ENCODE results near the gene TAF4. TPM values are rescaled to one million over a fixed set of nuclear protein-coding genes. Genes with fewer than 3 reads are reported as not detected.

Gene TAF4
- total RNA-seq, 2 donors from 2014 or later = 25.5 to 39.9 TPM

- 64 to 96% methylated on average over 3 to 44 of the region's 49 CpGs for WGBS, 2 experiments (ENCODE audit: insufficient coverage in 1 of 2, insufficient read length in 1 of 2)
- peak; percentile 88 for DNase-seq
- Mint-ChIP-seq H3K36me3 (ENCODE audit: low read depth) (peaks cover 3% of the 10 kb centered on the region), H3K27ac (no peak overlapping the region), H3K4me1 (no peaks in the 10 kb centered on the region), H3K4me3 (no peak overlapping the region), H3K9me3 (no peaks in the 10 kb centered on the region), H3K27me3 (ENCODE audit: insufficient read depth) (no peaks in the 10 kb centered on the region)
- TF ChIP-seq CTCF (conservative IDR thresholded peaks at IDR 0.05) = peak; percentile 27
- Histone ChIP-seq H3K4me3 (ENCODE audit: low read length) (no peak overlapping the region), H3K27me3 (ENCODE audit: control insufficient read depth, insufficient read depth, low read length, poor library complexity, severe bottlenecking) (no peaks in the 10 kb centered on the region), H3K36me3 (ENCODE audit: control insufficient read depth, insufficient read depth, low read length) (no peaks in the 10 kb centered on the region), H3K4me1 (ENCODE audit: control insufficient read depth, insufficient read depth, low read length) (no peaks in the 10 kb centered on the region), H3K9me3 (ENCODE audit: control insufficient read depth, low read length) (no peaks in the 10 kb centered on the region), H3K27ac (ENCODE audit: low read depth, low read length) (no peak overlapping the region), H3K9ac (ENCODE audit: extremely low read depth, low read length, poor library complexity, severe bottlenecking) (no peak overlapping the region)
These were observed 99.8 kb downstream of the TAF4 start for GRCh38 chr20:61965606-61966491.

- no peaks in the 10 kb centered on the region for H3K27me3 Mint-ChIP-seq (ENCODE audit: insufficient read depth)
- H3K4me3 ChIP-seq (ENCODE audit: low read length) = no peak overlapping the region
- WGBS, 2 experiments (ENCODE audit: insufficient coverage in 1 of 2, insufficient read length in 1 of 2) = 87 to 88% methylated on average over 20 to 41 of the region's 41 CpGs
- no peak overlapping the region for H3K9ac ChIP-seq (ENCODE audit: extremely low read depth, low read length, poor library complexity, severe bottlenecking)
- no peaks in the 10 kb centered on the region for H3K36me3 ChIP-seq (ENCODE audit: control insufficient read depth, insufficient read depth, low read length)
- H3K9me3 Mint-ChIP-seq = no peaks in the 10 kb centered on the region
- H3K4me1 ChIP-seq (ENCODE audit: control insufficient read depth, insufficient read depth, low read length) = no peaks in the 10 kb centered on the region
- no peaks in the 10 kb centered on the region for H3K9me3 ChIP-seq (ENCODE audit: control insufficient read depth, low read length)
- DNase-seq = no peak
- H3K4me1 Mint-ChIP-seq = no peaks in the 10 kb centered on the region
- TF ChIP-seq CTCF (conservative IDR thresholded peaks at IDR 0.05) = no peak
- no peak overlapping the region for H3K27ac Mint-ChIP-seq
- H3K4me3 Mint-ChIP-seq = no peak overlapping the region
- peaks cover 3% of the 10 kb centered on the region for H3K36me3 Mint-ChIP-seq (ENCODE audit: low read depth)
- H3K27ac ChIP-seq (ENCODE audit: low read depth, low read length) = no peak overlapping the region
- H3K27me3 ChIP-seq (ENCODE audit: control insufficient read depth, insufficient read depth, low read length, poor library complexity, severe bottlenecking) = no peaks in the 10 kb centered on the region
These were observed 100.7 kb downstream of the TAF4 start for GRCh38 chr20:61964675-61965605.

GRCh38 chr20:61963885-61964674 is 101.6 kb downstream of the TAF4 start:
- Histone ChIP-seq H3K36me3 (ENCODE audit: control insufficient read depth, insufficient read depth, low read length) (no peaks in the 10 kb centered on the region), H3K9ac (ENCODE audit: extremely low read depth, low read length, poor library complexity, severe bottlenecking) (no peak overlapping the region), H3K27me3 (ENCODE audit: control insufficient read depth, insufficient read depth, low read length, poor library complexity, severe bottlenecking) (no peaks in the 10 kb centered on the region), H3K27ac (ENCODE audit: low read depth, low read length) (no peak overlapping the region), H3K9me3 (ENCODE audit: control insufficient read depth, low read length) (no peaks in the 10 kb centered on the region), H3K4me1 (ENCODE audit: control insufficient read depth, insufficient read depth, low read length) (no peaks in the 10 kb centered on the region), H3K4me3 (ENCODE audit: low read length) (no peak overlapping the region)
- Mint-ChIP-seq H3K27ac (no peak overlapping the region), H3K4me1 (no peaks in the 10 kb centered on the region), H3K36me3 (ENCODE audit: low read depth) (peaks cover 3% of the 10 kb centered on the region), H3K4me3 (no peak overlapping the region), H3K27me3 (ENCODE audit: insufficient read depth) (no peaks in the 10 kb centered on the region), H3K9me3 (no peaks in the 10 kb centered on the region)
- 75 to 96% methylated on average over 4 to 8 of the region's 8 CpGs for WGBS, 2 experiments (ENCODE audit: insufficient coverage in 1 of 2, insufficient read length in 1 of 2)
- no peak for TF ChIP-seq CTCF (conservative IDR thresholded peaks at IDR 0.05)
- no peak for DNase-seq

Data from endodermal cell (in vitro differentiated cells).